ENCODE measurements around the gene ACTR5.

Gene ACTR5

GRCh38 chr20:38748097-38748860 is at the start of gene ACTR5:
TSS of gene ACTR5 (plus strand) at chr20:38748460. CDS start at chr20:38748479, 19 bp downstream.
- peak within 1 kb of the TSS; percentile 83 for H3K4me3 ChIP-seq (ENCODE audit: low read length)

GRCh38 chr20:38698541-38698940 is 49.7 kb upstream of the ACTR5 start:
- DNase-seq (ENCODE audit: low read depth): no peak
- no peak for TF ChIP-seq CTCF (conservative IDR thresholded peaks at IDR 0.05; ENCODE audit: low read depth, low read length)
- H3K4me3 ChIP-seq (ENCODE audit: low read length): no peak overlapping the region

More at GRCh38 chr20:38748097-38748860, at the start of gene ACTR5:
- TF ChIP-seq CTCF (conservative IDR thresholded peaks at IDR 0.05; ENCODE audit: low read depth, low read length): no peak
- DNase-seq (ENCODE audit: low read depth): peak; percentile 41

GRCh38 chr20:38700141-38700540 is 48.1 kb upstream of the ACTR5 start:
- H3K4me3 ChIP-seq (ENCODE audit: low read length): no peak overlapping the region
- no peak for TF ChIP-seq CTCF (conservative IDR thresholded peaks at IDR 0.05; ENCODE audit: low read depth, low read length)
- no peak for DNase-seq (ENCODE audit: low read depth)

- DNase-seq (ENCODE audit: low read depth): no peak
- TF ChIP-seq CTCF (conservative IDR thresholded peaks at IDR 0.05; ENCODE audit: low read depth, low read length): no peak
- no peak overlapping the region for H3K4me3 ChIP-seq (ENCODE audit: low read length)
These were observed 47.3 kb upstream of the ACTR5 start for GRCh38 chr20:38700926-38701325.

GRCh38 chr20:38703526-38703925 is 44.7 kb upstream of the ACTR5 start:
- no peak for TF ChIP-seq CTCF (conservative IDR thresholded peaks at IDR 0.05; ENCODE audit: low read depth, low read length)
- no peak overlapping the region for H3K4me3 ChIP-seq (ENCODE audit: low read length)
- DNase-seq (ENCODE audit: low read depth): no peak

- H3K4me3 ChIP-seq (ENCODE audit: low read length): no peak overlapping the region
- no peak for TF ChIP-seq CTCF (conservative IDR thresholded peaks at IDR 0.05; ENCODE audit: low read depth, low read length)
- DNase-seq (ENCODE audit: low read depth): no peak
These were observed 44.1 kb upstream of the ACTR5 start for GRCh38 chr20:38704136-38704535.

GRCh38 chr20:38706509-38706908 is 41.8 kb upstream of the ACTR5 start:
- no peak for DNase-seq (ENCODE audit: low read depth)
- no peak overlapping the region for H3K4me3 ChIP-seq (ENCODE audit: low read length)
- TF ChIP-seq CTCF (conservative IDR thresholded peaks at IDR 0.05; ENCODE audit: low read depth, low read length): no peak

All from retinal pigment epithelial cell (primary cell).